ENCODE results near the gene LRIT1.

- no peak for TF ChIP-seq RNF2 (IDR thresholded peaks at IDR 0.05; ENCODE audit: borderline replicate concordance, low read depth)
- no peak for TF ChIP-seq RCOR1 (IDR thresholded peaks at IDR 0.05; ENCODE audit: low read depth, low read length)
Measured at GRCh38 chr10:84264611-84265141, 23.3 kb upstream of the LRIT1 start.

Measured in A549 (cell line).